ENCODE measurements around the gene TMC1.

GRCh38 chr9:72656021-72656420 is 134.6 kb downstream of the TMC1 start:
- TF ChIP-seq EZH2 (IDR thresholded peaks at IDR 0.05; ENCODE audit: borderline replicate concordance, low read length): no peak
- no peak for TF ChIP-seq CTCF (conservative IDR thresholded peaks at IDR 0.05 in 1 of 2, IDR thresholded peaks at IDR 0.05 in 1 of 2; ENCODE audit: extremely low read depth in 1 of 2, insufficient read depth in 1 of 2, low read depth in 1 of 2, low read length in 2 of 2)
